Cardiac muscle cell (in vitro differentiated cells and primary cell): ENCODE data around the gene ME2. TPM values are rescaled to one million over a fixed set of nuclear protein-coding genes. Genes with fewer than 3 reads are reported as not detected.
"Not testable (repeated sequence)": the region's sequence is repeated elsewhere in the genome, so short reads cannot be mapped to it uniquely, and the experiment has no call there.

Experiments
- DNase-seq, 2 donors: peaks; one replicate each; pipeline versions ENCODE4 v3.0.0 to v3.0.0-alpha.2; 2010 to 2017; ENCODE audit warnings: low read depth in 1 of 2, low spot score in 1 of 2
- H3K27ac ChIP-seq: fragments of 200-600 bp; sonication (generic); 2 replicates; pipeline ENCODE4 v1.5.1; 2016
- H3K27me3 ChIP-seq: fragments of 200-600 bp; sonication (generic); 2 replicates; pipeline ENCODE4 v1.6.0; 2016; ENCODE audit warnings: control low read depth
- H3K36me3 ChIP-seq: fragments of 200-600 bp; sonication (generic); 2 replicates; pipeline ENCODE4 v1.5.1; 2016; ENCODE audit warnings: control low read depth
- H3K4me1 ChIP-seq: fragments of 200-600 bp; sonication (generic); 2 replicates; pipeline ENCODE4 v1.8.1; 2017; ENCODE audit warnings: low read depth, mild to moderate bottlenecking, mixed run types
- H3K4me3 ChIP-seq: fragments of 200-600 bp; sonication (generic); 2 replicates; pipeline ENCODE4 v1.5.1; 2016; ENCODE audit warnings: mild to moderate bottlenecking
- H3K9me3 ChIP-seq: fragments of 200-600 bp; sonication (generic); 2 replicates; pipeline ENCODE4 v1.5.1; 2017; ENCODE audit warnings: low read depth, mild to moderate bottlenecking, control low read depth
- CTCF ChIP-seq: IDR thresholded peaks from 2 replicates; pipeline ENCODE4 v1.5.1; 2012; ENCODE audit warnings: low read depth, mild to moderate bottlenecking, low read length
- polyA plus RNA-seq: library from polyadenylated mRNA; unstranded; fragments of >200 nt; fragmentation: Nextera tagmentation; extraction: Ambion mirVana; gene quantifications from 2 replicates; pipeline ENCODE4 v1.2.1, GENCODE V29; 2016
- total RNA-seq: library from RNA; depleted of rRNA; stranded (reverse); fragments of >200 nt; gene quantifications from 2 replicates; pipeline ENCODE4 v1.2.3, GENCODE V29; 2016

The ME2 gene
- total and polyA plus RNA-seq, 2 experiments from 2014 or later = 33.9 to 47.3 TPM

GRCh38 chr18:50944245-50944932, 65.5 kb downstream of the ME2 start:
- peak in 1 of 2 donors; percentile 15 for DNase-seq
- Histone ChIP-seq H3K4me1 (no peaks in the 10 kb centered on the region), H3K36me3 (peaks cover 9% of the 10 kb centered on the region), H3K27ac (no peak overlapping the region), H3K9me3 (no peaks in the 10 kb centered on the region), H3K4me3 (no peak overlapping the region), H3K27me3 (no peaks in the 10 kb centered on the region)
- TF ChIP-seq CTCF = no peak

DNA sequence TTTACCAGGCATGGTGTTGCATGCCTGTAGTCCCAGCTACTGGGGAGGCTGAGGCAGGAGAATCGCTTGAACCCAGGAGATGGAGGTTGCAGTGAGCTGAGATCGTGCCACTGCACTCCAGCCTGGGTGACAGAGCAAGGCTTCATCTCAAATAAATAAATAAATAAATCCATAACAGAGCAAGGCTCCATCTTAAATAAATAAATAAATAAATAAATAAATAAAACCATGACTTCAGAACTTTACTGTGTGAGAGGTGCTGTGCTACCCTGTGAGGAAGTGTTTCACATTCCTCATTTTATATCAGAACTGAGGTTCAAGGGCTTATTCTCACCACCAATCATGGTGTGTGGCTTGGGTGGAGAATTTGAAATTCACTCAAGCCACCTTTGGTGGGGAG, 67.0 kb downstream of the ME2 start:
- not testable (repeated sequence) for H3K36me3 ChIP-seq, H3K4me1 ChIP-seq, H3K4me3 ChIP-seq, H3K9me3 ChIP-seq, H3K27ac ChIP-seq, H3K27me3 ChIP-seq, DNase-seq

- DNase-seq = peak in 1 of 2 donors; percentile 48
- Histone ChIP-seq H3K9me3 (no peaks in the 10 kb centered on the region), H3K36me3 (no peaks in the 10 kb centered on the region), H3K4me3 (no peak overlapping the region), H3K27ac (no peak overlapping the region), H3K4me1 (no peaks in the 10 kb centered on the region), H3K27me3 (no peaks in the 10 kb centered on the region)
- TF ChIP-seq CTCF = no peak
These were observed 69.0 kb downstream of the ME2 start for GRCh38 chr18:50947899-50948298.

- Histone ChIP-seq H3K4me3 (no peak overlapping the region), H3K9me3 (no peaks in the 10 kb centered on the region), H3K27ac (no peak overlapping the region), H3K27me3 (no peaks in the 10 kb centered on the region), H3K36me3 (no peaks in the 10 kb centered on the region), H3K4me1 (no peaks in the 10 kb centered on the region)
- no peak for TF ChIP-seq CTCF
- DNase-seq = no peak
These were observed 70.3 kb downstream of the ME2 start for GRCh38 chr18:50949185-50949584.

GRCh38 chr18:50950626-50951025, 71.7 kb downstream of the ME2 start:
- no peak for DNase-seq
- Histone ChIP-seq H3K9me3 (no peaks in the 10 kb centered on the region), H3K4me3 (no peak overlapping the region), H3K27me3 (no peaks in the 10 kb centered on the region), H3K36me3 (no peaks in the 10 kb centered on the region), H3K4me1 (no peaks in the 10 kb centered on the region), H3K27ac (no peak overlapping the region)
- no peak for TF ChIP-seq CTCF

GRCh38 chr18:50953822-50954221, 74.9 kb downstream of the ME2 start:
- H3K4me1 ChIP-seq = no peaks in the 10 kb centered on the region
- no peaks in the 10 kb centered on the region for H3K9me3 ChIP-seq
- no peak overlapping the region for H3K27ac ChIP-seq
- DNase-seq = no peak
- H3K4me3 ChIP-seq = no peak overlapping the region
- no peaks in the 10 kb centered on the region for H3K36me3 ChIP-seq
- H3K27me3 ChIP-seq = no peaks in the 10 kb centered on the region
- no peak for TF ChIP-seq CTCF
